B cell (primary cell): Measurements from ENCODE around the gene ATP4B.

Experiments
- CTCF ChIP-seq: fragments of 200-600 bp; IDR thresholded peaks from one replicate; pipeline ENCODE4 v1.8.0; 2022; ENCODE audit warnings: antibody characterized with exemption, mild to moderate bottlenecking
- EZH2 ChIP-seq: IDR thresholded peaks from 2 replicates; pipeline ENCODE4 v1.6.1; 2012; ENCODE audit warnings: borderline replicate concordance, low read depth, mild to moderate bottlenecking, moderate library complexity, low read length; ENCODE audit not compliant: insufficient read depth, poor library complexity, severe bottlenecking

GRCh38 chr13:113607889-113608635, 49.9 kb downstream of the ATP4B start:
- TF ChIP-seq CTCF (no peak), EZH2 (no peak)
